GM12875 (cell line): ENCODE data around the gene DPH6.
"Not testable (repeated sequence)": the region's sequence is repeated elsewhere in the genome, so short reads cannot be mapped to it uniquely, and the experiment has no call there.

Experiments used
- H3K4me3 ChIP-seq: one replicate; pipeline ENCODE4 v1.5.1; 2011; ENCODE audit warnings: low read depth, low read length, control low read depth
- CTCF ChIP-seq: IDR thresholded peaks from 2 replicates; pipeline ENCODE4 v1.5.1; 2011; ENCODE audit warnings: low read depth, mild to moderate bottlenecking, control low read depth, inconsistent platforms, low read length, moderate library complexity, borderline replicate concordance; ENCODE audit not compliant: insufficient read depth

The DPH6 gene

GRCh38 chr15:35442742-35443141 lies 103.2 kb downstream of the DPH6 start:
- H3K4me3 ChIP-seq = no peak overlapping the region
- TF ChIP-seq CTCF = no peak

GRCh38 chr15:35441279-35441678 lies 104.7 kb downstream of the DPH6 start:
- not testable (repeated sequence) for H3K4me3 ChIP-seq

- TF ChIP-seq CTCF = no peak
- H3K4me3 ChIP-seq = no peak overlapping the region
Measured at GRCh38 chr15:35440265-35440664, 105.7 kb downstream of the DPH6 start.

GRCh38 chr15:35439291-35439690 lies 106.7 kb downstream of the DPH6 start:
- TF ChIP-seq CTCF = no peak

GRCh38 chr15:35437157-35437556 lies 108.8 kb downstream of the DPH6 start:
- no peak for TF ChIP-seq CTCF
- no peak overlapping the region for H3K4me3 ChIP-seq

More at GRCh38 chr15:35439291-35439690, 106.7 kb downstream of the DPH6 start:
- H3K4me3 ChIP-seq = no peak overlapping the region

GRCh38 chr15:35436422-35436821 lies 109.5 kb downstream of the DPH6 start:
- no peak for TF ChIP-seq CTCF
- H3K4me3 ChIP-seq = no peak overlapping the region

- no peak for TF ChIP-seq CTCF
- H3K4me3 ChIP-seq = no peak overlapping the region
Measured at GRCh38 chr15:35431281-35431680, 114.7 kb downstream of the DPH6 start.

- TF ChIP-seq CTCF = no peak
- H3K4me3 ChIP-seq = no peak overlapping the region
Measured at GRCh38 chr15:35430301-35430700, 115.7 kb downstream of the DPH6 start.
